OCI-LY3 (cell line): ENCODE measurements around the gene ZNF8.
"Not testable (repeated sequence)": the region's sequence is repeated elsewhere in the genome, so short reads cannot be mapped to it uniquely, and the experiment has no call there.

Source experiments
- EZH2phosphoT487 ChIP-seq: fragments of 200-600 bp; shearing (Covaris generic); IDR thresholded peaks from 2 replicates; pipeline ENCODE4 v1.6.1; 2018; ENCODE audit warnings: antibody characterized with exemption, mixed run types, low read depth
- TF ChIP-seq, protein P1 (sequence below): fragments of 200-600, 300-600 bp; sonication (generic); IDR thresholded peaks from 2 replicates; pipeline ENCODE4 v1.5.1; 2014; ENCODE audit warnings: antibody characterized with exemption, low read length, low read depth

GRCh38 chr19:58348080-58348479 is 69.3 kb downstream of the ZNF8 start:
- TF ChIP-seq, protein P1, sequence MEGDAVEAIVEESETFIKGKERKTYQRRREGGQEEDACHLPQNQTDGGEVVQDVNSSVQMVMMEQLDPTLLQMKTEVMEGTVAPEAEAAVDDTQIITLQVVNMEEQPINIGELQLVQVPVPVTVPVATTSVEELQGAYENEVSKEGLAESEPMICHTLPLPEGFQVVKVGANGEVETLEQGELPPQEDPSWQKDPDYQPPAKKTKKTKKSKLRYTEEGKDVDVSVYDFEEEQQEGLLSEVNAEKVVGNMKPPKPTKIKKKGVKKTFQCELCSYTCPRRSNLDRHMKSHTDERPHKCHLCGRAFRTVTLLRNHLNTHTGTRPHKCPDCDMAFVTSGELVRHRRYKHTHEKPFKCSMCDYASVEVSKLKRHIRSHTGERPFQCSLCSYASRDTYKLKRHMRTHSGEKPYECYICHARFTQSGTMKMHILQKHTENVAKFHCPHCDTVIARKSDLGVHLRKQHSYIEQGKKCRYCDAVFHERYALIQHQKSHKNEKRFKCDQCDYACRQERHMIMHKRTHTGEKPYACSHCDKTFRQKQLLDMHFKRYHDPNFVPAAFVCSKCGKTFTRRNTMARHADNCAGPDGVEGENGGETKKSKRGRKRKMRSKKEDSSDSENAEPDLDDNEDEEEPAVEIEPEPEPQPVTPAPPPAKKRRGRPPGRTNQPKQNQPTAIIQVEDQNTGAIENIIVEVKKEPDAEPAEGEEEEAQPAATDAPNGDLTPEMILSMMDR: not testable (repeated sequence)
- TF ChIP-seq EZH2phosphoT487: not testable (repeated sequence)
